ENCODE data around the gene TMCC3.
"Not testable (repeated sequence)": the region's sequence is repeated elsewhere in the genome, so short reads cannot be mapped to it uniquely, and the experiment has no call there.

TMCC3 gene

GRCh38 chr12:94603434-94604365, 46.7 kb downstream of the TMCC3 start:
- Histone ChIP-seq H3K4me3 (ENCODE audit: low read length in 2 of 2) (no peak overlapping the region), H3K27me3 (ENCODE audit: control insufficient read depth in 2 of 2, insufficient read depth in 2 of 2, low read length in 2 of 2) (no peaks in the 10 kb centered on the region), H3K27ac (ENCODE audit: low read depth in 2 of 2, low read length in 2 of 2) (no peak overlapping the region), H3K36me3 (ENCODE audit: control insufficient read depth in 2 of 2, insufficient read depth in 2 of 2, low read length in 2 of 2) (no peaks in the 10 kb centered on the region), H3K9me3 (ENCODE audit: control insufficient read depth in 2 of 2, low read length in 2 of 2) (no peaks in the 10 kb centered on the region), H3K4me1 (ENCODE audit: control insufficient read depth in 2 of 2, insufficient read depth in 2 of 2, low read length in 2 of 2) (no peaks in the 10 kb centered on the region), H3K9ac (ENCODE audit: low read depth in 1 of 2, low read length in 2 of 2) (no peak overlapping the region)

DNA sequence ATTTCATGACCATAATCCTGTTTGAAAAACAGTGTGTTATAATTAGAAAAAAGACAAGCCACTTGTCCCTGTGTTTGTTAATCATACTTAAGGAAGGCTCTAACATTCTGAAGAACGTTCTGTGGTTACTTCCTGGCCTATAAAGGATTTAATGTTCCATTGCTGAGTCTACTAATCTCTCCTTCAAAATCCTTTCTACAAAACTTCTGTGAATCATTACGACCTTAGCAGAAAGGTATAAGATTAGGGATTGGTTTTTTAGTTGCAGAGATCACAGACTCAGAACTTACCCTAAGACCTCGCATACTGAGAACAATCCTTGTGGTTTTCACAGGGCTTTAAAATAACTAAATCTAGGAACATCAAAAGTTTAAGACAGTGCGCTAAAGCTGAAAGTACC, 48.3 kb downstream of the TMCC3 start:
- Histone ChIP-seq H3K27ac (ENCODE audit: low read depth in 2 of 2, low read length in 2 of 2) (no peak overlapping the region), H3K4me1 (ENCODE audit: control insufficient read depth in 2 of 2, insufficient read depth in 2 of 2, low read length in 2 of 2) (no peaks in the 10 kb centered on the region), H3K4me3 (ENCODE audit: low read length in 2 of 2) (no peak overlapping the region), H3K9me3 (ENCODE audit: control insufficient read depth in 2 of 2, low read length in 2 of 2) (no peaks in the 10 kb centered on the region), H3K36me3 (ENCODE audit: control insufficient read depth in 2 of 2, insufficient read depth in 2 of 2, low read length in 2 of 2) (no peaks in the 10 kb centered on the region), H3K9ac (ENCODE audit: low read depth in 1 of 2, low read length in 2 of 2) (no peak overlapping the region), H3K27me3 (ENCODE audit: control insufficient read depth in 2 of 2, insufficient read depth in 2 of 2, low read length in 2 of 2) (no peaks in the 10 kb centered on the region)

GRCh38 chr12:94601307-94601706, 49.0 kb downstream of the TMCC3 start:
- not testable (repeated sequence) for H3K27ac ChIP-seq (ENCODE audit: low read depth in 2 of 2, low read length in 2 of 2); H3K36me3 ChIP-seq (ENCODE audit: control insufficient read depth in 2 of 2, insufficient read depth in 2 of 2, low read length in 2 of 2); H3K27me3 ChIP-seq (ENCODE audit: control insufficient read depth in 2 of 2, insufficient read depth in 2 of 2, low read length in 2 of 2); H3K4me3 ChIP-seq (ENCODE audit: low read length in 2 of 2); H3K4me1 ChIP-seq (ENCODE audit: control insufficient read depth in 2 of 2, insufficient read depth in 2 of 2, low read length in 2 of 2); H3K9me3 ChIP-seq (ENCODE audit: control insufficient read depth in 2 of 2, low read length in 2 of 2); H3K9ac ChIP-seq (ENCODE audit: low read depth in 1 of 2, low read length in 2 of 2)

- H3K4me3 ChIP-seq (ENCODE audit: low read length in 2 of 2), result no peak overlapping the region
- no peaks in the 10 kb centered on the region for H3K27me3 ChIP-seq (ENCODE audit: control insufficient read depth in 2 of 2, insufficient read depth in 2 of 2, low read length in 2 of 2)
- no peak overlapping the region for H3K9ac ChIP-seq (ENCODE audit: low read depth in 1 of 2, low read length in 2 of 2)
- H3K9me3 ChIP-seq (ENCODE audit: control insufficient read depth in 2 of 2, low read length in 2 of 2), result no peaks in the 10 kb centered on the region
- no peaks in the 10 kb centered on the region for H3K36me3 ChIP-seq (ENCODE audit: control insufficient read depth in 2 of 2, insufficient read depth in 2 of 2, low read length in 2 of 2)
- H3K4me1 ChIP-seq (ENCODE audit: control insufficient read depth in 2 of 2, insufficient read depth in 2 of 2, low read length in 2 of 2), result no peaks in the 10 kb centered on the region
- no peak overlapping the region for H3K27ac ChIP-seq (ENCODE audit: low read depth in 2 of 2, low read length in 2 of 2)
These were observed 51.2 kb downstream of the TMCC3 start for GRCh38 chr12:94599189-94599588.

GRCh38 chr12:94597268-94597667, 53.1 kb downstream of the TMCC3 start:
- no peak overlapping the region for H3K9ac ChIP-seq (ENCODE audit: low read depth in 1 of 2, low read length in 2 of 2)
- H3K36me3 ChIP-seq (ENCODE audit: control insufficient read depth in 2 of 2, insufficient read depth in 2 of 2, low read length in 2 of 2), result no peaks in the 10 kb centered on the region
- H3K4me1 ChIP-seq (ENCODE audit: control insufficient read depth in 2 of 2, insufficient read depth in 2 of 2, low read length in 2 of 2), result no peaks in the 10 kb centered on the region
- no peaks in the 10 kb centered on the region for H3K27me3 ChIP-seq (ENCODE audit: control insufficient read depth in 2 of 2, insufficient read depth in 2 of 2, low read length in 2 of 2)
- no peak overlapping the region for H3K4me3 ChIP-seq (ENCODE audit: low read length in 2 of 2)
- no peaks in the 10 kb centered on the region for H3K9me3 ChIP-seq (ENCODE audit: control insufficient read depth in 2 of 2, low read length in 2 of 2)
- no peak overlapping the region for H3K27ac ChIP-seq (ENCODE audit: low read depth in 2 of 2, low read length in 2 of 2)

GRCh38 chr12:94596596-94596995, 53.8 kb downstream of the TMCC3 start:
- Histone ChIP-seq H3K27ac (ENCODE audit: low read depth in 2 of 2, low read length in 2 of 2) (no peak overlapping the region), H3K36me3 (ENCODE audit: control insufficient read depth in 2 of 2, insufficient read depth in 2 of 2, low read length in 2 of 2) (no peaks in the 10 kb centered on the region), H3K4me1 (ENCODE audit: control insufficient read depth in 2 of 2, insufficient read depth in 2 of 2, low read length in 2 of 2) (peaks cover 0 to 3% of the 10 kb centered on the region in 2 donors), H3K4me3 (ENCODE audit: low read length in 2 of 2) (no peak overlapping the region), H3K9me3 (ENCODE audit: control insufficient read depth in 2 of 2, low read length in 2 of 2) (no peaks in the 10 kb centered on the region), H3K27me3 (ENCODE audit: control insufficient read depth in 2 of 2, insufficient read depth in 2 of 2, low read length in 2 of 2) (no peaks in the 10 kb centered on the region), H3K9ac (ENCODE audit: low read depth in 1 of 2, low read length in 2 of 2) (no peak overlapping the region)

GRCh38 chr12:94595152-94595551, 55.2 kb downstream of the TMCC3 start:
- H3K27me3 ChIP-seq (ENCODE audit: control insufficient read depth in 2 of 2, insufficient read depth in 2 of 2, low read length in 2 of 2), result no peaks in the 10 kb centered on the region
- H3K27ac ChIP-seq (ENCODE audit: low read depth in 2 of 2, low read length in 2 of 2), result no peak overlapping the region
- peaks cover 0 to 10% of the 10 kb centered on the region in 2 donors for H3K4me1 ChIP-seq (ENCODE audit: control insufficient read depth in 2 of 2, insufficient read depth in 2 of 2, low read length in 2 of 2)
- H3K36me3 ChIP-seq (ENCODE audit: control insufficient read depth in 2 of 2, insufficient read depth in 2 of 2, low read length in 2 of 2), result no peaks in the 10 kb centered on the region
- no peaks in the 10 kb centered on the region for H3K9me3 ChIP-seq (ENCODE audit: control insufficient read depth in 2 of 2, low read length in 2 of 2)
- no peak overlapping the region for H3K4me3 ChIP-seq (ENCODE audit: low read length in 2 of 2)
- no peak overlapping the region for H3K9ac ChIP-seq (ENCODE audit: low read depth in 1 of 2, low read length in 2 of 2)

DNA sequence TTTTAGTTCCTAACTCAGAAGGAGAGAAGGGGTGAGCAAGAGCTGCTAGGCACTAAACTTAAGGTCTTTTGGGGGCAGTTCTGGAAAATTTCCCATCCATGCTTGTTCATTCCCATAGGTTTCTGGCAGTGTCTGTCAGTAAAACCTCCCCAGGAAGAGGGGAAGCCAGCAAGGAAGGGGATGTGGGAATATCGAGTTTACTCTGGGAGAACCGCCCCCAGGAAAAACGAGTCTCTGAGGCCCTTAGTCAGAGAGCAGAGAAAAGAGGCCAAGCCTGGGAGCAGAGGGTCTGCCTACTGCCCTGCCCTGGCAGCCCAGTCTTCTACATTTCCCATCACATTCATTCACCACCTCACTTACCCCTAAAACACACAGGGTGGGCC, 55.9 kb downstream of the TMCC3 start:
- no peaks in the 10 kb centered on the region for H3K27me3 ChIP-seq (ENCODE audit: control insufficient read depth in 2 of 2, insufficient read depth in 2 of 2, low read length in 2 of 2)
- H3K27ac ChIP-seq (ENCODE audit: low read depth in 2 of 2, low read length in 2 of 2), result peak overlapping the region in 1 of 2 donors; percentile 26
- peaks cover 0 to 14% of the 10 kb centered on the region in 2 donors for H3K4me1 ChIP-seq (ENCODE audit: control insufficient read depth in 2 of 2, insufficient read depth in 2 of 2, low read length in 2 of 2)
- H3K36me3 ChIP-seq (ENCODE audit: control insufficient read depth in 2 of 2, insufficient read depth in 2 of 2, low read length in 2 of 2), result no peaks in the 10 kb centered on the region
- no peak overlapping the region for H3K4me3 ChIP-seq (ENCODE audit: low read length in 2 of 2)
- no peak overlapping the region for H3K9ac ChIP-seq (ENCODE audit: low read depth in 1 of 2, low read length in 2 of 2)
- H3K9me3 ChIP-seq (ENCODE audit: control insufficient read depth in 2 of 2, low read length in 2 of 2), result no peaks in the 10 kb centered on the region

DNA sequence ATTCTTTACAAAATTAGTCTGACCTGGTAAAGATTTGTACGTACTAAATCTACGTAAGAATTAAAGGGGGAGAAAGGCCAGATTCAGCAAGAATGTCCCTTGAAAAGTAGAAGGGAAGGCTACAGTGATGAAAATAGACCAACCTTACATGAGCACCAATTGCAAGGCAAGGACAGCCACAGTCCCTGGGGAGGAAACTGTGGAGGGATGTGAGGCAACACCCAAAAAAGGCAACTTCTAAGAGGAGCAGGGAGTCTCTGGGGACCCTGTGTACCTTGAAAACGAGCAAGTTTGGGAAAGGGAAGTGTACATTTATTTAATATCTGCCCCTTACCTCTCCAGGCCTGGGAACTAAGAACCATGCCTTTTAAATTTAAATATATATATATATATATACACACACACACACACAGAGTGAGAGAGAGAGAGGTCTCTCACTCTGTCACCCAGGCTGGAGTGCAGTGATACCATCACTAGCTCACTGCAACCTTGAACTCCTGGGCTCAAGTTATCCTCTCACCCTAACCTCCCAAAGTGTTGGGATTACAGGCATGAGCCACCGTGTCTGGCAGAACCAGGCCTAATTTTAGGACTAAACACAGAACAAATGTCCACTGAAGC, 56.4 kb downstream of the TMCC3 start:
- no peaks in the 10 kb centered on the region for H3K36me3 ChIP-seq (ENCODE audit: control insufficient read depth in 2 of 2, insufficient read depth in 2 of 2, low read length in 2 of 2)
- H3K4me3 ChIP-seq (ENCODE audit: low read length in 2 of 2), result no peak overlapping the region
- H3K27me3 ChIP-seq (ENCODE audit: control insufficient read depth in 2 of 2, insufficient read depth in 2 of 2, low read length in 2 of 2), result no peaks in the 10 kb centered on the region
- H3K27ac ChIP-seq (ENCODE audit: low read depth in 2 of 2, low read length in 2 of 2), result peak overlapping the region in 1 of 2 donors; percentile 26
- no peak overlapping the region for H3K9ac ChIP-seq (ENCODE audit: low read depth in 1 of 2, low read length in 2 of 2)
- peaks cover 4 to 14% of the 10 kb centered on the region in 2 donors for H3K4me1 ChIP-seq (ENCODE audit: control insufficient read depth in 2 of 2, insufficient read depth in 2 of 2, low read length in 2 of 2)
- no peaks in the 10 kb centered on the region for H3K9me3 ChIP-seq (ENCODE audit: control insufficient read depth in 2 of 2, low read length in 2 of 2)

- H3K36me3 ChIP-seq (ENCODE audit: control insufficient read depth in 2 of 2, insufficient read depth in 2 of 2, low read length in 2 of 2); H3K9me3 ChIP-seq (ENCODE audit: control insufficient read depth in 2 of 2, low read length in 2 of 2); H3K27me3 ChIP-seq (ENCODE audit: control insufficient read depth in 2 of 2, insufficient read depth in 2 of 2, low read length in 2 of 2); H3K9ac ChIP-seq (ENCODE audit: low read depth in 1 of 2, low read length in 2 of 2); H3K4me3 ChIP-seq (ENCODE audit: low read length in 2 of 2): not testable (repeated sequence)
- Histone ChIP-seq H3K4me1 (ENCODE audit: control insufficient read depth in 2 of 2, insufficient read depth in 2 of 2, low read length in 2 of 2) (peaks cover 12 to 21% of the 10 kb centered on the region in 2 donors), H3K27ac (ENCODE audit: low read depth in 2 of 2, low read length in 2 of 2) (peak overlapping the region in 1 of 2 donors; percentile 53)
These were observed 57.6 kb downstream of the TMCC3 start for GRCh38 chr12:94592723-94593122.
